HL-60 (cell line): ENCODE data around the gene LRP5.

Experiments
- DNase-seq, 2 experiments: peaks; one replicate each; pipeline ENCODE4 v3.0.0-alpha.2; 2010 to 2020; ENCODE audit warnings: low read depth in 1 of 2, low spot score in 1 of 2
- H3K27ac ChIP-seq: fragments of 250-450 bp; sonication (Bioruptor Pico); replicated peaks from 2 replicates; pipeline ENCODE4 v1.5.1; 2020; ENCODE audit warnings: mild to moderate bottlenecking, moderate library complexity
- H3K27me3 ChIP-seq: fragments of 250-450 bp; sonication (Bioruptor Pico); 2 replicates; pipeline ENCODE4 v1.5.1; 2021; ENCODE audit warnings: mild to moderate bottlenecking, moderate library complexity; ENCODE audit not compliant: insufficient read depth, poor library complexity, severe bottlenecking
- H3K4me3 ChIP-seq: replicated peaks from 2 replicates; pipeline ENCODE4 v1.5.1; 2011; ENCODE audit warnings: mild to moderate bottlenecking, control low read depth, low read length; ENCODE audit not compliant: insufficient read depth
- CTCF ChIP-seq: IDR thresholded peaks from one replicate; pipeline ENCODE4 v1.5.1; 2011; ENCODE audit warnings: low read length, control low read depth, inconsistent platforms; ENCODE audit not compliant: insufficient read depth
- GABPA ChIP-seq: IDR thresholded peaks from 2 replicates; pipeline ENCODE4 v1.6.1; 2012; ENCODE audit warnings: low read depth
- POLR2AphosphoS5 ChIP-seq: IDR thresholded peaks from 2 replicates; pipeline ENCODE4 v1.6.1; 2012; ENCODE audit warnings: low read depth
- REST ChIP-seq: IDR thresholded peaks from 2 replicates; pipeline ENCODE4 v1.6.1; 2012; ENCODE audit warnings: low read depth; ENCODE audit not compliant: insufficient replicate concordance
- SPI1 ChIP-seq: IDR thresholded peaks from 2 replicates; pipeline ENCODE4 v1.6.1; 2012; ENCODE audit warnings: low read depth, mild to moderate bottlenecking, borderline replicate concordance

The LRP5 gene

GRCh38 chr11:68383976-68384501, 71.6 kb downstream of the LRP5 start:
- TF ChIP-seq REST = no peak
- TF ChIP-seq SPI1 = no peak
- TF ChIP-seq CTCF = peak; percentile 68
- H3K27ac ChIP-seq = no peak overlapping the region
- no peak overlapping the region for H3K4me3 ChIP-seq
- peak; percentile 18 to 47 for DNase-seq
- no peaks in the 10 kb centered on the region for H3K27me3 ChIP-seq

GRCh38 chr11:68384530-68385081, 72.2 kb downstream of the LRP5 start:
- no peak overlapping the region for H3K27ac ChIP-seq

DNA sequence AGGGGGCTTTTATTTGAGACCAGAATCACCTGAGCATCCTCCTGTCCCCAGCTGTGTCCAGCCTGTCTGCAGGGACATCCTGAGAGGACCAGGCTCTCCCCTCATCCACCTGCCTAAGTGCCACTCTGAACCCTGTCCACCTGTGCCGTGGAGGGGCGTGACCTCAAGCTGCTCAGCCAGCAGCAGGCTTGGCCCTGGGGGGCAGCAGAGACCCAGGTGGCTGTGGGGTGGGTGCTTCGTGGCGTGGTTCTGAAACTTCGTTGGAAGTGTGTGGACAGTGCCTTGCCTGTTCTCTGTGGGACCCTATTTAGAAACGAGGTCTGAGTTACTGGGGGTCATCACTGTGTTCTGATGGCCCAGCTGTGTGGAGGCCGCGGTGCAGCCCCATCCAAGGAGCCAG, 72.7 kb downstream of the LRP5 start:
- H3K27me3 ChIP-seq = no peaks in the 10 kb centered on the region
- H3K4me3 ChIP-seq = no peak overlapping the region
- TF ChIP-seq SPI1 = no peak
- TF ChIP-seq POLR2AphosphoS5 = no peak
- no peak for TF ChIP-seq REST
- TF ChIP-seq CTCF = no peak
- TF ChIP-seq GABPA = no peak
- DNase-seq = no peak
- H3K27ac ChIP-seq = no peak overlapping the region

More at GRCh38 chr11:68384530-68385081, 72.2 kb downstream of the LRP5 start:
- Histone ChIP-seq H3K4me3 (no peak overlapping the region), H3K27me3 (no peaks in the 10 kb centered on the region)
- DNase-seq = no peak
- TF ChIP-seq CTCF (no peak), POLR2AphosphoS5 (no peak), SPI1 (no peak)

DNA sequence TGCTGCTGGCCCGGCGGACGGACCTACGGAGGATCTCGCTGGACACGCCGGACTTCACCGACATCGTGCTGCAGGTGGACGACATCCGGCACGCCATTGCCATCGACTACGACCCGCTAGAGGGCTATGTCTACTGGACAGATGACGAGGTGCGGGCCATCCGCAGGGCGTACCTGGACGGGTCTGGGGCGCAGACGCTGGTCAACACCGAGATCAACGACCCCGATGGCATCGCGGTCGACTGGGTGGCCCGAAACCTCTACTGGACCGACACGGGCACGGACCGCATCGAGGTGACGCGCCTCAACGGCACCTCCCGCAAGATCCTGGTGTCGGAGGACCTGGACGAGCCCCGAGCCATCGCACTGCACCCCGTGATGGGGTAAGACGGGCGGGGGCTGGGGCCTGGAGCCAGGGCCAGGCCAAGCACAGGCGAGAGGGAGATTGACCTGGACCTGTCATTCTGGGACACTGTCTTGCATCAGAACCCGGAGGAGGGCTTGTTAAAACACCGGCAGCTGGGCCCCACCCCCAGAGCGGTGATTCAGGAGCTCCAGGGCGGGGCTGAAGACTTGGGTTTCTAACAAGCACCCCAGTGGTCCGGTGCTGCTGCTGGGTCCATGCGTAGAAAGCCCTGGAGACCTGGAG, 74.1 kb downstream of the LRP5 start:
- Histone ChIP-seq H3K27me3 (no peaks in the 10 kb centered on the region), H3K27ac (no peak overlapping the region), H3K4me3 (no peak overlapping the region)
- TF ChIP-seq POLR2AphosphoS5 (no peak), CTCF (no peak), SPI1 (no peak), REST (no peak), GABPA (no peak)
- DNase-seq = no peak
